ENCODE measurements around the gene KDM4C.

Gene KDM4C

DNA sequence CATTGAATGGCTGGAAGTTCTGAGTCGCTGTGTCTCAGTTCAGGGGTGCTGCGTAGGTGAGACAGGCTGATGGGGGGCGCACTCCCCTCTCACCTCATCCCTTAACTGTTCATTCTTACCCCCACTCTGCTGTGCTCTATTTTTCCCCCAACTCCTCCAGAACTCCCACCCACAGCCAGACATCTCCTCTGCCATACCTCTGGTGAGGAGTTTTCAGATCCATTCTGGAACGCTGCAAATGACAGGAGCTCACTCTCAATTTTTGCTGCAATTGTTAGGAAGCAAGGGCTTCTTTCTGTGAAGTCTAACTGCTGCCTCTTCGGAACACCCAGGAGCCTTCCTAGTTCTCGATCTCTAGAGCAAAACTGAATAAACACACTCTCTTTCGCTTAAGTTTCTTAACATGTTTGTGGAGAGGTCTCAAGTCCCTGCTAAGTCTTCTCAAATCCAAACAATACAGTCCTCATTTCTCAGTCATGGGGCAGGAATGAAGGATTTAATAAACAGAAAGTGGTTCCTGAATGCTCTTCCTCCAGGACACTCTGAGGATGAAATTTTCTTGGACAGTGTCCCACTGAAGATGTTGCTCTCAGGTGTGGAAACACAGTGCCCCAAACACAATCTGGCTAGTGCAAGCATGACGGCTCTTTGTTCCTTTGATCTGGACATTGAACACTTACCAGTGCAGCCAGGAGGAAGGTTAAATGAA, 387.7 kb downstream of the KDM4C start:
- Histone ChIP-seq H3K4me3 (no peak overlapping the region), H3K27ac (no peak overlapping the region)
- DNase-seq (ENCODE audit: low spot score), result no peak
- TF ChIP-seq CTCF (IDR thresholded peaks at IDR 0.05), result no peak

DNA sequence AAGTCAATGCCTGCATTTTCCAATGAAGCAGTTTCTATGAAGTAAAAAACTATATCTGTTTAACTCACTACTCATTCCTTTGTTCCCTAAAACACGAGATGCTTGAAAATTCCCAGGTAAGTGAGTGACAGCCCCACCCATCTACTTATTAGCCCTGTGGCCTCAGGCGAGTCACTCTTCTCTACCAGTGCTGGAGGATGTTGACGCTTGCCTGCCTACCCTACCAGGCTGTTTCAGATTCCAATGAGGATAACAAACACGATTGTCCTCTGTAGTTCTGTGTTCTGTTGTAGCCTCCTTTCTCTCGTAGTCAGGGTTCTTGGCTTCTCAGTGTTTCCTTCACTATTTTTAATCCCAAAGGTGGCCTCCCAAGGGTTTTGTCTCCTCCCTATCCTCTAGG, 388.8 kb downstream of the KDM4C start:
- H3K27ac ChIP-seq, result no peak overlapping the region
- TF ChIP-seq CTCF (IDR thresholded peaks at IDR 0.05), result no peak
- DNase-seq (ENCODE audit: low spot score), result no peak
- no peak overlapping the region for H3K4me3 ChIP-seq

GRCh38 chr9:7147121-7148090, 389.6 kb downstream of the KDM4C start:
- Histone ChIP-seq H3K4me3 (no peak overlapping the region), H3K27ac (peak overlapping the region in 1 of 2 donors; percentile 47)
- DNase-seq (ENCODE audit: low spot score), result no peak

GRCh38 chr9:7148243-7148765, 390.5 kb downstream of the KDM4C start:
- no peak for TF ChIP-seq CTCF (IDR thresholded peaks at IDR 0.05)
- DNase-seq (ENCODE audit: low spot score), result no peak
- H3K27ac ChIP-seq, result no peak overlapping the region
- no peak overlapping the region for H3K4me3 ChIP-seq

More at GRCh38 chr9:7147121-7148090, 389.6 kb downstream of the KDM4C start:
- no peak for TF ChIP-seq CTCF (IDR thresholded peaks at IDR 0.05)

DNA sequence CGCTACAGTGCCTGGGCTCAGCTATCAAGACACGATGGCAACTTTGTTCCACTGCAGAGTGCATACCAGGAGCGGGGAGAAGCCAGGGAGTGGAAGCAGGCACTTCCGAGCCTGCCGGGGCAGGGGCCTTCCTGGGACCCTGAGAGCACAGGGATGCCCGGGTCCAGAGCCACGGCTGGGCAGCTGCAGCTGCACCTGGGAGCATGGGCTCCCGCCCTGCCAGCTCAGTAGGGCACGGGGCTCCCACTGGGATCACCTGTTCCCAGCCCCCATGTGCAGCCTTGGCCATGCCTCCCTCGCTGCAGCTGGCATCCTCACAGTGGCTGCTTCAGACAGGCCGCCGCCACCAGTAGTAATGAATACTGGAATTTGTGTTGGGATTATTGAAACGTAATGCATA, 391.5 kb downstream of the KDM4C start:
- TF ChIP-seq CTCF (IDR thresholded peaks at IDR 0.05), result no peak

DNA sequence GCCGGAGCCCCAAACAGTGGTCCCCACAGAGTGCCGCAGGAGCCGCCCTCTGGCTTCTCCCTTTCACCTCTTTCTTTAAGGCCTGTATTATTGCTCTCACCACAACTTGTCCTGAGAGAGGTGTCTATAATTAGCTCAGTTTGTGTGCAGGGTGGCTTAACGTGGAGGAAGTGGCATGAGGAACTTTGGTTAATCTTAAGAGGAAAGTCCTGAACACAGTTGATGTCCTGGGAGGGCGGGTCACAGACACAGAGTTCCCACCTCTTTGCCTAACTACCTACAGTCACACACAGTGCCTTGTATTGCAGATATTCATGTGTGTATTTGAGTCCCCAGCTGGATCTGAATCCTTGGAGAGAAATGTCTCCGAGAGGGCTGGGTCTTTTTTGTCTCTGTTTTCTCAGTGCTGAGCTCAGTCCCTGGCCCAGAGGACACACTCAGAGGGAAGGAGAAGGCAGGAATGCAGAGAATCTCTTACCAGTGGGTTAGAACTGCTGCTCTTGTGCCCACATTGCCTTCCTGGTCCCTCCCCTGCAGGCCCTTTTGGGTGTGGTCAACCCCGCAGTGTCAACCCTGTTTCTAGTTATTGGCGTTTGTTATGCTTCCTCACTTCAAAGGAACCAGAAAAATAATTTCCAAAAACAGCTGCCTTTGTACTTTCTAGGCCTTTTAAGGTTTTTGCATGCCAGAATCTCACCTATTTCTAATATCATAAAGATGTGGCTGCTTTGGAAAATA, 392.5 kb downstream of the KDM4C start:
- DNase-seq (ENCODE audit: low spot score), result no peak
- Histone ChIP-seq H3K4me3 (no peak overlapping the region), H3K27ac (no peak overlapping the region)
- TF ChIP-seq CTCF (IDR thresholded peaks at IDR 0.05), result no peak

More for the DNA sequence above, 391.5 kb downstream of the KDM4C start:
- no peak for DNase-seq (ENCODE audit: low spot score)
- no peak overlapping the region for H3K27ac ChIP-seq
- H3K4me3 ChIP-seq, result no peak overlapping the region

All from coronary artery (tissue), 2 donors.